Inflammatory macrophage (primary cell): ENCODE results near the gene SPSB1.

Experiments used
- DNase-seq, 2 donors: peaks; one replicate each; pipeline ENCODE4 v3.0.0-alpha.2; 2020 to 2022

Gene SPSB1

DNA sequence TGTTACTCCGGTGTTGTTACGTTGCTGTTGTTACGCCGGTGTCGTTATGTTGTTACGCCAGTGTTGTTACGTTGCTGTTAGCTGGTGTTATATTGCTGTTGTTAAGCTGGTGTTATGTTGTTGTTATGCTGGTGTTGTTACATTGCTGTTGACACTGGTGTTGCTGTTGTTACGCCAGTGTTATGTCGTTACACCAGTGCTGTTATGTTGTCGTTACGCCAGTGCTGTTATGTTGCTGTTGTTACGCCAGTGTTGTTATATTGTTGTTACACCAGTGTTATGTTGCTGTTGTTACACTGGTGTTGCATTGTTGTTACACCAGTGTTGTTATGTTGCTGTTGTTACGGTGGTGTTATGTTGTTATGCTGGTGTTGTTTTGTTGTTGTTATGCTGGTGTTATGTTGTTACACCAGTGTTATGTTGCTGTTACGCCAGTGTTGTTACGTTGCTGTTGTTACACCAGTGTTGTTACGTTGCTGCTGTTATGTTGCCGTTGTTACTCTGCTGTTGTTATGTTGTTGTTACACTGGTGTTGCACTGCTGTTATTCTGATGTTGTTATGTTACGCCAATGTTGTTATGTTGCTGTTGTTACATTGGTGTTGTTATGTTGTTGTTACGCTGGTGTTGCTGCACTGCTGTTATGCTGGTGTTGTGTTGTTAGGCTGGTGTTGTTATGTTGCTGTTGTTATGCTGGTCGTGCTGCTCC, 32.5 kb upstream of the SPSB1 start:
- no peak for DNase-seq

DNA sequence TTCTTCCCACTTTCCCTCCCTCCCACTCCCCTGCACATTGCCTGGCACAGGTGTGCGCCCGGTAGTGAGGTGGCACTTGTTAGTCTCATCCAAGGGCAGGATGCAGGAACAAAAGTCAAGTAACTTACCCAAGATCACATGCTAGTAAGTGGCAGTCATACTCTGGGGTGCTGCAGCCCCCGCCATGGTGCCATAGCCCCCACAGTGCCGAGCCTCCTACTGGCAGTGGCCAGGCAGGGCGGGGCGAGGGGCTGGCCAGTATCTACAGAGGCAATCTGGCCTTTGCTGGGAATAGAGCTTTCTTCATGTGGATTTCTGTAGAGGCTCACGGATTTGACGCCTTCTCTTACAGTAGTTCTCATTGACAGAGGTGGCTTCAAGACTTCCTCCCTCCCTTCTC, 31.2 kb upstream of the SPSB1 start:
- DNase-seq = no peak

DNA sequence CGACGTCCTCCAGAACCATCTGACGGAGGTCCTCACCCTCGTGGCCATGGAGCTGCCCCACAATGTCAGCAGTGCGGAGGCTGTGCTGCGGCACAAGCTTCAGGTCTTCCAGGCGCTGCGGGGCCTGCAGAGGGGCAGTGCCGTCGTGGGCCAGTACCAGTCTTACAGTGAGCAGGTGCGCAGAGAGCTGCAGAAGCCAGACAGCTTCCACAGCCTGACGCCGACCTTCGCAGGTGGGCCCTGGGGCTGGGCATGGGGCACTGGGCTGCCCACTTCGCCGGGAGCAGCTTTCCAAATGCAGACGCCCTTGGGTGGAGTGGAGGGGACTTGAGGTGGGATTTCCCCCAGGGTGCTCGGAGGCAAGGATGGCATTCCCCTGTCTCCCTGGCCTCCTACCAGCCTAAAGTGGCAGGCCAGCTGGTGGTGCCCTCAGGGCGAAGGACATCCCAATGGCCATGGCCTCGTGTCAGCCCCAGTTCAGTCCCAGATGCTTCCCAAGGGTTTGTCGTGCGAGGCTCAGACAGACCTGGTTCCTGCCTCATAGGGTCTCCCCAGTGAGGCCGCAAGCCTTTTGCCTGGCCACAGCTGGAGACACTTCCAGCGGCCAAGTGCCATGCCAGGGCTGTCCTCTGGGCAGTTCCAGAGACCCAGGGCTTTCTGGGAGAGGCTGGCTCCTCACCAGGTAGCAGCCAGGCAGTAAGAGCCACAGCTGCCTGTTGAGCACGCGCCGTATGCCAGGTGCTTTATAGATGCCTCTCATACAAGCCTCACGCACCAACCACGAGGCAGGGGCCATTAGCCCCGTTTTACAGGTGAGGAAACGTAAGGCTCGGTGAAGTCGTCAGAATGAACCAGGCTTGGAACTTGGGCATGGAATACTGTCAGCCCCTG, 30.4 kb upstream of the SPSB1 start:
- DNase-seq = no peak

DNA sequence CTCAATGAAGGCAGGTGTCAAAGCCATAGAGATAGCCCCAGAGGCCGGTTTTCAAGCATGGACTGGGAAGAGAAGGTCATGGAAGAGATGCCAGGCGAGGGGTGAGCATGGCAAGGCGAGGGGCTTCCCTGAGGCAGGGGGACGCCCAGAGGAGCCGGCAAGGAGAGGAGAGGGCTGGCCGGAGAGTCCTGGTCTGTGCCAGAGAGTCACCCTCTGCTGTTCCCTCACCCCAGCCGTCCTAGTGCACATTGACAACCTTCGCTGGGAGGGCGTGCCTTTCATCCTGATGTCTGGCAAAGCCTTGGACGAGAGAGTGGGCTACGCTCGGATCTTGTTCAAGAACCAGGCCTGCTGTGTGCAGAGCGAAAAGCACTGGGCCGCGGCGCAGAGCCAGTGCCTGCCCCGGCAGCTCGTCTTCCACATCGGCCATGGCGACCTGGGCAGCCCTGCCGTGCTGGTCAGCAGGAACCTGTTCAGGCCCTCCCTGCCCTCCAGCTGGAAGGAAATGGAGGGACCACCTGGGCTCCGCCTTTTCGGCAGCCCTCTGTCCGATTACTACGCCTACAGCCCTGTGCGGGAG, 29.3 kb upstream of the SPSB1 start:
- DNase-seq = no peak

DNA sequence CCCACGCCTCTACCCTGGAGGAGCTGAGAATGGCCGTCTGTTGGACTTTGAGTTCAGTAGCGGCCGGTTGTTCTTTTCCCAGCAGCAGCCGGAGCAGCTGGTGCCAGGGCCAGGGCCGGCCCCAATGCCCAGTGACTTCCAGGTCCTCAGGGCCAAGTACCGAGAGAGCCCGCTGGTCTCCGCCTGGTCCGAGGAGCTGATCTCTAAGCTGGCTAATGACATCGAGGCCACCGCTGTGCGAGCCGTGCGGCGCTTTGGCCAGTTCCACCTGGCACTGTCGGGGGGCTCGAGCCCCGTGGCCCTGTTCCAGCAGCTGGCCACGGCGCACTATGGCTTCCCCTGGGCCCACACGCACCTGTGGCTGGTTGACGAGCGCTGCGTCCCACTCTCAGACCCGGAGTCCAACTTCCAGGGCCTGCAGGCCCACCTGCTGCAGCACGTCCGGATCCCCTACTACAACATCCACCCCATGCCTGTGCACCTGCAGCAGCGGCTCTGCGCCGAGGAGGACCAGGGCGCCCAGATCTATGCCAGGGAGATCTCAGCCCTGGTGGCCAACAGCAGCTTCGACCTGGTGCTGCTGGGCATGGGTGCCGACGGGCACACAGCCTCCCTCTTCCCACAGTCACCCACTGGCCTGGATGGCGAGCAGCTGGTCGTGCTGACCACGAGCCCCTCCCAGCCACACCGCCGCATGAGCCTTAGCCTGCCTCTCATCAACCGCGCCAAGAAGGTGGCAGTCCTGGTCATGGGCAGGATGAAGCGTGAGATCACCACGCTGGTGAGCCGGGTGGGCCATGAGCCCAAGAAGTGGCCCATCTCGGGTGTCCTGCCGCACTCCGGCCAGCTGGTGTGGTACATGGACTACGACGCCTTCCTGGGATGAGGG, 28.5 kb upstream of the SPSB1 start:
- no peak for DNase-seq

DNA sequence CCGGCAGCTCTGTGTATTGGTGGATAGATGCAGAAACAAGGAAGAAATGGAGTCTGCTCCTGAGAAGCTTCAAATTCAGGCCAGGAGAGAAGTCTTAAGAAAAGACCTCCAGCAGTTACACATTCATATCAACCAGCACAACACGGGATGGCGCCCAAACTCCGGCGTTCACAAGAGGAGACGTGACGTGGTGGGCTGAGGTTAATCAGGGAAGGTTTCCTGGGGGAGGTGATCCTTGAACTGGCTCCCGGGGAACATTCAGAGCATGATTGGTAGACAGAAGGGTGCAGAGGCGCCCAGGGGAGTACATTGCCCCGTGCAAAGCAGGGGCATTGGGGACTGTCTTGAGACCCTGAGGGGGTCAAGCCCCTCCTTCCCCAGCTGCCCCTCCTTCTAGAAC, 27.7 kb upstream of the SPSB1 start:
- DNase-seq = no peak

DNA sequence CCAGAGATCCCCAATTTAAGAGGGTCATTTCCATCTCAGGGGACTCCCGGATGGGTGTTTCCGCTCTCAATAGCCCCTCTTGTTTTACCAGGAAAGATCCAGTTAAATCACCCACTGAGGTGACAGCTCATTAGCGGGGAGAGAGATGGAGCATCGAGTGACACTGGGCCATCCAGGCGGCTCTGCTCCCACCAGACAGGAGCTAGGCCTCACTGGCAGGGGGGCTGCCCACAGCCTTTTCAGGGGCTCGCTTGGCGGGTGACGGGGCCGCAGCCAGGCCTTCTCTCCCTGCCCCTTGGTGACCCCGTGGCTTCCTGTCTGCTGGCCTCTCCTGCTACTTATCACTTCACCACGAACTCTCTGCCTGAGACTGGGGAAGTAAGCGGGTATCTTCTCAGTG, 26.7 kb upstream of the SPSB1 start:
- no peak for DNase-seq

DNA sequence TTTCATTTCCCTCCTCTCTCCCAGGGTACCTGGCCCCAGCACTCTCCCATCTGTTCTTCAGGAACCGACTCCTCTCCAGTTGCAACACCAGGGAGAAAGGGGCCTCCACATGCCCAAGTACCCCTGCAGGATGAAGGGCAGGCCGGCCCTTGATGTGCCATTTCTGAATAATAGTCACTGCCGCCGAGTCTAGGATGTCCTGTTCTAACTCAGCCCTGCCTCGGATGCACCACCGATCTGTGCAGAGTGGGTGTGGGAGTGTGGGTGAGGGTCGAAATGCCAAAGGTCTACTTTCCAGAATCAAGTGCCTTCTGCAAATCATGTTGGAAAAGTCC, 25.4 kb upstream of the SPSB1 start:
- DNase-seq = no peak

DNA sequence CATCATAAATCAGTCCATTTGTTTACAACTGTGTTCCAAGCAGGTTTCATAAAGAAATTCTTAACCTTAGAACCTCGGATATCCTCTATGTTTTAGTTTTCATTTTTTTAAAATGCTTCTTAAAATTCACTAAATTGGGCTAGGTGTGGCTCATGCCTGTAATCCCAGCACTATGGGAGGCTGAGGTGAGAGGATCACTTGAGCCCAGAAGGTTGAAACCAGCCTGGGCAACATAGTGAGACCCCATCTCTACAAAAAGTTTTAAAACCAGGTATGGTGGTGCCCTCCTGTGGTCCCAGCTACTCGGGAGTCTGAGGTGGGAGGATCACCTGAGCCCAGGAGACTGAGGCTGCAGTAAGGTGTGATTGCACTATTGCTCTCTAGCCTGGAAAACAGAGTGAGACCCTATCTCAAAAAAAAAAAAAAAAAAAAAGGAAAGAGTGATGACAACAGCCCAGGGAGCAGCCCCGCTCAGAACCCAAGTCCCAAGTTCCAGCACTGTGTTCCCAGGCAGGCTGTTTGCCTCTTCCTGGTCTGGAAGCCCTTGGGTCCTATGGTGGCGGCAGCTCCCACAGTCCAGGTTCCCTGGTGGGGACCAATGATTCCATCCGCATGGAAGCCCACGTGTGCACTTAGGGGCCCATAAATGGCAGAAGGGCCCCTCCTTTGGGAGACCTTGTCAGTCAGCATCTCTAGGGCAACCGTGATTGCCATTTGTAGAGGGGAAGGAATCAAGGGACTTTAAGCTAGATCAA, 24.7 kb upstream of the SPSB1 start:
- no peak for DNase-seq

DNA sequence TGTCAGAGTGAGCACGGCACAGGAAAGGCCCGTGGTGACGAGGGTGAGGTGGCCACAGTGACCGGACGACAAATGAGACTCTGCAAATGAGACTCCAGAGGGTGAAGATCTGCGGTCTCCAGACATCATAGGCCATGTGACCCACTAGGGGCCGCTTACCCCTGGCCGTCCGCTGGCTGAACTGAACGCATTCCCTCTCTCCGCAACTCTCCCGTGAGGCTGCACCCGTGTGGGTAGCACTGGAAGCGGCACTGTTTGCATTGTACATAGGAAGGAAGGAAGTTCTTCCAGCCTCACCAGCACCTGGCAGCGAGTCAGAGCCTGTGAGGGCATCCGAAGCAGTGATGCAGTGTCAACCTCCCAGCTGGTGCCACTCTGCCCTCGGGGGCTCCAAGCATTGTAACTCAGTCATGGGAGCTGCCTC, 23.6 kb upstream of the SPSB1 start:
- DNase-seq = peak in 1 of 2 donors; percentile 25

DNA sequence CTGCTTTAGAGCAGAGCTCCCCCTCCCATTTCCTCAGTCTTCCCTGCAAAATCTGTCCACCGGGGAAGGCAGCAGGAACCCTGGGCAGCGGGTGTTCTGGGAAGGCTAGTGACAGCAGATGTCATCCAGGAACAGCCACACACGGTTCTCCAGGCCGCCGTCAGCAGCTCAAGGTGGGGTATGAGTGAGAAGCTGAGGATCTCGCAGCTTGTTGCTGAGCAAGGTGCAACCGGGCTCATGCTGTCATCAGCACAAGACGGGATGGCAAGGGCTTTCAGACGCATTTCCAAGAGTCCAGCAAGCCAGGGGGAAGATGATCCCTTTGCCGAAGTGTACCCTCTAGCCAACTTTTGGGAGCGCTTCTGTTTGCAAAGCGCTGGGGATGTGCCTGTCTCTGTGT, 23.0 kb upstream of the SPSB1 start:
- DNase-seq = no peak

DNA sequence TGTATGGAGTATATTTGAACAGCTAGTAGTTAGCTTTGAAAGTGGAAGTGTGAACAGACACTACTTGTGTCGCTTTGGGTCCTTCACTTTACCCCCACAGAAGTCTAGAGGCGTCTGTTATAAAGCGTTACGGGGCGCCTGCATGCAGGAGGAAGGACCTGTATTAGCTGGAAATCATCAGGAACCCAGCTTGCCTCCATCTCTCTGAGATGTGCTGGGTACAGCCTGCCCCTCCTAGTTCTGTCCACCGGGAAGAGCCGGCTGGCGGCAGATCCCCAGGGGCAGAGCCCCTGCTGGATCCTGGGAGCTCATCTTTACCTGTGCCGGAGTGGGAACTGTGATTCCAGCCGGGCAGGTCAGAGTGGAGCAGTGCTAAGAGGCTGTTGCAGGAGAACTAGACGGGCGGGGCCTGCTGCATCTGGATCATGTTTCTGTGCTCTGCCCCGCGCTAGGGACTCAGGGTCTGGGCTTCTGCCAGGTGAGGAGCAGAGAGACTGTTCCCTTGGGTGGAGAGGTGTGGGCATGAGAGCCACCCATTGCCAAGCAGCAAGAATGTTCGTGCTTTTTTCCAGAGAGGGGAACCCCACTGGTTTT, 22.3 kb upstream of the SPSB1 start:
- DNase-seq = no peak

DNA sequence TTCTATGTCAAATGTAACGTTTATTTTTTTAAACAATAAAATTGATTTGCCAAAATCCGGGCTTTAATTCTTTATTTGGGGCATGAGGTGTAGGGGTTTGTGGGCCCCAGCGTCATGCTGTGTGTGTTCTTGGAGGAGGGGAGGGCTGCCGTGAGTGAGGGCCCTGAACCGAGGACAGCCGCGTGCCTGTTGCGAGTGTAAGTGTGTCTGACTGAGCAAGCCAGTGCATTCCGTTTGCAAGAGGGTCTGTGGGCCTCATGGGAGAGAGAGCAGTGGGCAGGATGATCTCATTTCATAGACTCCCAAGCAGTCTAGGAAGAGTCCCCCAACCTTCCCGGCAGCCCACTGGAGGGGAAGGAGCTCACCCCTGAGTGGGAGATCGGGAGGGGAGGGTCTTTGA, 21.4 kb upstream of the SPSB1 start:
- DNase-seq = no peak

DNA sequence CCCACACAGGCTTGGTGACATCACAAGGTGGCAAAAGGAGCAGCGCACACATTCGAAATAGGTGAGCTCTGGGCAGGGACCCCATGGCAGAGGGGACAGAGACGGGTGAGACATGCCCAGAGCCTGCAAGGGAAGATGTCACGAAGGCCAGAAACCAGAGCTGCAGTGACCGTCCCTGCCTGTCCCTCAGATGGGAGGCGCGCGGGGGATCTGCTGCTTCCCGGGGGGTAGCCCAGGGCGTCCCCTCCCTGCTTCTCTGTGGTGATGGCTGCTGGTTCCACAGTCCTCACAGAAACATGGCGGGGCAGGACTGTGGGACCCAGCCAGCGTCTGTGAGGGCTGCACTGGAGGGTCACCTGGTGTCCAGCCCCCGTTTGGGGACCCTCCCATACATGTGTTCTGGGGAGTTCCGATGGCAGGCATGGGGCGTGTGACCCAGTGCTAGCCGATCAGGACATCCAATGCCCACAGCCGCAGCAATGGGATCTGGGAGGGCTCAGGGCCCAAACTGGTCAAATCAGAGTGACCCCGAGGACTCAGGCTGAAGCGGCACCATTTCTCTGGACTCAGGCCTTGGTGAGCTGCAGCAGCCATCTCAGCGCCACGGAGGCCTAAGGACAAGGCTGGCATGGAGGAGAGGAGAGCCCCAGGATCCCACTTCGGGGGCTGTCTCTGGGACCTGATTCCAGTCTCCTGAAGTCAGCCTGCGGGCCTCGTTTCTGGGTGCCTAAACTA, 20.7 kb upstream of the SPSB1 start:
- DNase-seq = no peak

DNA sequence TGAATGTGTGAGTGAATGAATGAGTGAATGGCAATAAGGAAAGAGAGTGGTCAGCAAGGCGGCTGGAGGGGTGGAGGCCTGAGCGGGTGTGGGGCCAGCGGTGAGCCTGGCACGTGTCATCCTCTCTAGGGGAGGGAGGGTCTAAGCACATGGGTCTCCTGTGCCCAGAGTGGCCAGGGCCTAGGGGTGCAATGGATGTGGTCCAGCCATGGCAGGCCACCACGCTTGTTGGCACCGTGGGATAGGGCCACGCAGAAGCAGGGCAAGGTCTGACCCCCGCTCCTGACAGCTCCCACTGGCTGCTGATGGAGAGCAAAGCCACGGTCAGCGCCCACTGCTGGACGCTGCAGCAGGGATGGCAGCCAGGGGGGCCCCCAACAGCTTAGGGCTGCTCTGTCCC, 19.5 kb upstream of the SPSB1 start:
- no peak for DNase-seq

DNA sequence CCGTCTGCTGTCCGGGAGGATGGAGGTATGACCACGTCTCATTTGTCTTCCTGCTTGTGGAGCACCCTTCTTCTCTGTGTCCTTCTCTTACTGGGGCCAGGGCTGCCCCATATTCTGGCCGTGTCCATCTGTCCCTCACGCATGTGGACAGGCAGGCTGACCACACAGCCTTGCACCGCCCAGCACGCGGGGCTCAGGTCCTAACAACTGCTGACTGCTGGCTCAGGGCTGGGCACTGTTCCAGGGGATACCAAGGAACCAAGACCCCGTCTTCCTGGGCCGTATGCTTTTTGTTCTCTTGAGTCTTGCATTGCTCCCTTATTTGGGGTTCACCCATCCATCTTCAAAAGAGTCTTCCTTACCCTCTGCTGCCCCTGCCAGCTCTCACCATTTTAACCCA, 17.5 kb upstream of the SPSB1 start:
- DNase-seq = peak; percentile 22 to 56

DNA sequence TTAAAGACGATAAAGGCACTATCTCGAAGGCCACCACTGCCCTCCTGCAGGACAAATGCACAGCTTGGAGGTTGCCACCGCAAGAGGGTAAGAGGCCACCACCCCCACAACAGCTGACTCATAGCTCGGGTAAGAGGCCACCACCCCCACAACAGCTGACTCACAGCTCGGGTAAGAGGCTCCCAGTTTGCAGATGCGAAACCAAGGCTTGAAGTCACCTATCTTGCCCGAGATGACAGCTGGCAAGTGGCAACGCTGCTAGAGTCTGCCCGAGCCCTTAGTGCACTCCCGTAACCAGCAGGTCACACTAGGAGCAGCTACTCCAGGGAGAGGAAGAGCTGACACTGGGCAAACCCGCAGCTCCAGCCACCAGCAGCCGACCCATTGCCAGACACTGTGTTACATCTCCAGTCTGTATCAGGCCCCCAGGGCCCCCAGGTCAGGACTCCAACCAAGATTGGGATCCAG, 17.1 kb upstream of the SPSB1 start:
- peak; percentile 96 to 99 for DNase-seq

DNA sequence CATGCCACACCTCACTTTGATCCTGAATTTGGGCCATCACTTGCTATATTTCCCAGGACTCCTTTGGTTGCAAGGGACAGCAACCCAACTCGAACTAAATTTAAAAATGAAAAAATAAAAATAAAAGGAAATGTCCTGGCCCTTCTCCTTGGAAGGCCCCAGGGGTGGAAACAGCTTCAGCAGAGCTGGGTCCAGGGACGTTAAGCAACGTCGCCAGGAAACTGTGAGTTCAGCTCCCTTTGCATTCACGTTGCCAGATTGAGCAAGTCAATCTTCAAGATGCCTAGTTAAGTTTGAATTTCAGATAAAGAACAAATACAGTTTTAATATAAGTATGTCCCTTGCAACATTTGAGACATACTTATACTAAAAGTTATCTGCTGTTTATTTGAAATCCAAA, 14.6 kb upstream of the SPSB1 start:
- peak; percentile 51 to 64 for DNase-seq

DNA sequence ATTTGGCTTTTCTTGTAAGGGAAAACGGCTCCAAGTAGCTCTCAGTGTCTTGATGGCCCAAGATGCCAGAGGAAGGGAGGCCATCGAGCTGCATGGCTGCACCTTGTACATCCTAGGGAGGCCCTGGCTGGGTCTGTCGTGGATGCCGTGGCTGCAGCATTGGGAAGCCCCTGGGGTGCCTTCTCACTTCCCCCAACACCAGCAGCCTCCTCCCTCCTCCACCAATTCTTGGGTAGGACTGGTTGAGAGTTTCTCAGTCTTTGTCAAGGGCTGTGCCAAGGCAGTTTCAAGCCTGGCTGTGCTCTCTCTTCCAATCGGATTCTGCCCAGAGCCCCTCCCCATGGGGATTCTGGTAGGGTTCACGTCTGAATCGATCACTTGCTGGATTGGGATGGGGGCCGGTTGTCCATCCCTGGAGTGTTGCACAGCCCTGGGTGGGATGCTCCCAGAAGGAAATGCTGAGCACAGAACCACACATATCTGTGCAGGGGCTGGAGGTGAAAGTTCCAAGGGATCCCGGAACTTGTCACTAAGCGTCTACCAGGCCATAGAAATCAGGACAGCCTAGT, 14.0 kb upstream of the SPSB1 start:
- peak in 1 of 2 donors; percentile 14 for DNase-seq

DNA sequence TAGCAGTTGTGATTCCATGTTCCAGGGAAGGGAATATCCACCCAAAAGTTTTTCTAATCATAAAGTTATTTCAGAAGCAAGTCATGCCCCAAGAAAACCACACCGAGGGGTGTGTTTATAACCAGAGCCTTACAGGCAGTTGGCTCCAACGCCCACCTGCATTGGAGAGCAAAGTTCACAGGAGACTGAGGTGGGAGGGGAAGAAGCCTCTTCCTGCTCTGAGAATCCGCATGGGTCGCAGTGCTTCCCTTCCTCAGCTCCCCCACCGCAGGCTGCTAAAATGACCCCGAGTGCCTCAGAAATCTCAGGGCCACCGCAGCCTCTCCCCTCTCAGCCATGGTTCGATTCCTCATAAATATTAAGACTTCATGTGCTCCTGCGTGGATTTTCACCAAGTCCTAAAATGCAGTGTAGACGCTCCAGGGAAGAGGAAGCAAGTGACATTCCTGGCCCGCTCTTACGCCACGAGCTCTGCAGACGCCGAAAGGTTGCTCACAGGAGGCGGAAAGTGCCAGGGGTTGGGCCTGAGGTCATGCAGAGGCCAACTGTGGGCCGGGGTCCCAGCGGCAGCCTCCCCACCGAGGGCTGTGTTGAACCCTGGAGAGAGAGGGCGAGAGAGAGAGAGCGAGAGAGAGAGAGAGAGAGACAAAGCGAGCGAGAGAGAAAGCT, 13.4 kb upstream of the SPSB1 start:
- DNase-seq = peak; percentile 89 to 97
